Hepatocyte (in vitro differentiated cells): ENCODE data around the gene PHETA1.

Experiments
- EZH2 ChIP-seq: fragments of 200-600 bp; sonication (generic); IDR thresholded peaks from 2 replicates; pipeline ENCODE4 v1.6.1; 2016; ENCODE audit warnings: antibody characterized with exemption, mild to moderate bottlenecking, borderline replicate concordance
- TF ChIP-seq, protein P1 (sequence below): fragments of 200-600 bp; sonication (generic); IDR thresholded peaks from 2 replicates; pipeline ENCODE4 v1.5.1; 2016; ENCODE audit warnings: antibody characterized with exemption, mild to moderate bottlenecking; ENCODE audit not compliant: poor library complexity

- TF ChIP-seq, protein P1, sequence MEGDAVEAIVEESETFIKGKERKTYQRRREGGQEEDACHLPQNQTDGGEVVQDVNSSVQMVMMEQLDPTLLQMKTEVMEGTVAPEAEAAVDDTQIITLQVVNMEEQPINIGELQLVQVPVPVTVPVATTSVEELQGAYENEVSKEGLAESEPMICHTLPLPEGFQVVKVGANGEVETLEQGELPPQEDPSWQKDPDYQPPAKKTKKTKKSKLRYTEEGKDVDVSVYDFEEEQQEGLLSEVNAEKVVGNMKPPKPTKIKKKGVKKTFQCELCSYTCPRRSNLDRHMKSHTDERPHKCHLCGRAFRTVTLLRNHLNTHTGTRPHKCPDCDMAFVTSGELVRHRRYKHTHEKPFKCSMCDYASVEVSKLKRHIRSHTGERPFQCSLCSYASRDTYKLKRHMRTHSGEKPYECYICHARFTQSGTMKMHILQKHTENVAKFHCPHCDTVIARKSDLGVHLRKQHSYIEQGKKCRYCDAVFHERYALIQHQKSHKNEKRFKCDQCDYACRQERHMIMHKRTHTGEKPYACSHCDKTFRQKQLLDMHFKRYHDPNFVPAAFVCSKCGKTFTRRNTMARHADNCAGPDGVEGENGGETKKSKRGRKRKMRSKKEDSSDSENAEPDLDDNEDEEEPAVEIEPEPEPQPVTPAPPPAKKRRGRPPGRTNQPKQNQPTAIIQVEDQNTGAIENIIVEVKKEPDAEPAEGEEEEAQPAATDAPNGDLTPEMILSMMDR, result no peak
- no peak for TF ChIP-seq EZH2
These were observed 2.8 kb downstream of the PHETA1 start for GRCh38 chr12:111366075-111366474.
